ENCODE data around the gene CGAS.

The CGAS gene

DNA sequence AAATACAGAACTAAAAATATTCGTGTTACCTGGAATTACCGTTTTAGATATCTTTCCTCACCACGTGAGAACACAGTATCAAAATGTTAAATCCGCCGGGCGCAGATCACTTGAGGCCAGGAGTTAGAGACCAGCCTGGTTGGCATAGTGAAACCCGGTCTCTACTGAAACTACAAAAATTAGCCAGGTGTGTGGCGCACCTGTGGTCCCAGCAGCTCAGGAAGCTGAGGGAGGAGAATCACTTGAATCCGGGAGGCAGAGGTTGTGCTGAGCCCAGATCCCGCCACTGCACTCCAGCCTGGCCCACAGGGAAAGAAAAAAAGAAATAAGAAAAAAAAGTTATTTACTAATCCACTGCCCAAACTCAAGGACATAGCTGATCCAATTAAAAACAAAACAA, 62.2 kb downstream of the CGAS start (continued):
- TF ChIP-seq, protein P1, sequence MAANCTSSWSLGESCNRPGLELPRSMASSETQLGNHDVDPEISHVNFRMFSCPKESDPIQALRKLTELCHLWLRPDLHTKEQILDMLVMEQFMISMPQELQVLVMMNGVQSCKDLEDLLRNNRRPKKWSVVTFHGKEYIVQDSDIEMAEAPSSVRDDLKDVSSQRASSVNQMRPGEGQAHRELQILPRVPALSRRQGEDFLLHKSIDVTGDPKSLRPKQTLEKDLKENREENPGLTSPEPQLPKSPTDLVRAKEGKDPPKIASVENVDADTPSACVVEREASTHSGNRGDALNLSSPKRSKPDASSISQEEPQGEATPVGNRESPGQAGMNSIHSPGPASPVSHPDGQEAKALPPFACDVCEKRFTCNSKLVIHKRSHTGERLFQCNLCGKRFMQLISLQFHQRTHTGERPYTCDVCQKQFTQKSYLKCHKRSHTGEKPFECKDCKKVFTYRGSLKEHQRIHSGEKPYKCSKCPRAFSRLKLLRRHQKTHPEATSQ (tag by site-specific recombination; IDR thresholded peaks at IDR 0.05), result no peak
- TF ChIP-seq, protein P2, sequence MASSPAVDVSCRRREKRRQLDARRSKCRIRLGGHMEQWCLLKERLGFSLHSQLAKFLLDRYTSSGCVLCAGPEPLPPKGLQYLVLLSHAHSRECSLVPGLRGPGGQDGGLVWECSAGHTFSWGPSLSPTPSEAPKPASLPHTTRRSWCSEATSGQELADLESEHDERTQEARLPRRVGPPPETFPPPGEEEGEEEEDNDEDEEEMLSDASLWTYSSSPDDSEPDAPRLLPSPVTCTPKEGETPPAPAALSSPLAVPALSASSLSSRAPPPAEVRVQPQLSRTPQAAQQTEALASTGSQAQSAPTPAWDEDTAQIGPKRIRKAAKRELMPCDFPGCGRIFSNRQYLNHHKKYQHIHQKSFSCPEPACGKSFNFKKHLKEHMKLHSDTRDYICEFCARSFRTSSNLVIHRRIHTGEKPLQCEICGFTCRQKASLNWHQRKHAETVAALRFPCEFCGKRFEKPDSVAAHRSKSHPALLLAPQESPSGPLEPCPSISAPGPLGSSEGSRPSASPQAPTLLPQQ (tag by site-specific recombination; IDR thresholded peaks at IDR 0.05), result no peak
- TF ChIP-seq, protein P3, sequence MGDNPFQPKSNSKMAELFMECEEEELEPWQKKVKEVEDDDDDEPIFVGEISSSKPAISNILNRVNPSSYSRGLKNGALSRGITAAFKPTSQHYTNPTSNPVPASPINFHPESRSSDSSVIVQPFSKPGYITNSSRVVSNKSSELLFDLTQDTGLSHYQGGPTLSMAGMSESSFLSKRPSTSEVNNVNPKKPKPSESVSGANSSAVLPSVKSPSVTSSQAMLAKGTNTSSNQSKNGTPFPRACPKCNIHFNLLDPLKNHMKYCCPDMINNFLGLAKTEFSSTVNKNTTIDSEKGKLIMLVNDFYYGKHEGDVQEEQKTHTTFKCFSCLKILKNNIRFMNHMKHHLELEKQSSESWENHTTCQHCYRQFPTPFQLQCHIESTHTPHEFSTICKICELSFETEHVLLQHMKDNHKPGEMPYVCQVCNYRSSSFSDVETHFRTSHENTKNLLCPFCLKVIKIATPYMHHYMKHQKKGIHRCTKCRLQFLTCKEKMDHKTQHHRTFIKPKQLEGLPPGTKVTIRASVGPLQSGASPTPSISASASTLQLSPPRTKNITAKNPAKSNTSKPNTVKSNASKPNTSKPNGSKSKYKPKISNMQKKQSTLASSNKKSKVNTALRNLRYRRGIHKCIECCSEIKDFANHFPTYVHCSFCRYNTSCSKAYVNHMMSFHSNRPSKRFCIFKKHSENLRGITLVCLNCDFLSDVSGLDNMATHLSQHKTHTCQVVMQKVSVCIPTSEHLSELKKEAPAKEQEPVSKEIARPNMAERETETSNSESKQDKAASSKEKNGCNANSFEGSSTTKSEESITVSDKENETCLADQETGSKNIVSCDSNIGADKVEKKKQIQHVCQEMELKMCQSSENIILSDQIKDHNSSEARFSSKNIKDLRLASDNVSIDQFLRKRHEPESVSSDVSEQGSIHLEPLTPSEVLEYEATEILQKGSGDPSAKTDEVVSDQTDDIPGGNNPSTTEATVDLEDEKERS (tag by site-specific recombination; IDR thresholded peaks at IDR 0.05), result no peak
- TF ChIP-seq ZNF701 (tag by site-specific recombination; IDR thresholded peaks at IDR 0.05) (no peak), ZNF354C (tag by site-specific recombination; IDR thresholded peaks at IDR 0.05; ENCODE audit: borderline replicate concordance, low read depth) (no peak), ZNF624 (tag by site-specific recombination; IDR thresholded peaks at IDR 0.05) (no peak)

DNA sequence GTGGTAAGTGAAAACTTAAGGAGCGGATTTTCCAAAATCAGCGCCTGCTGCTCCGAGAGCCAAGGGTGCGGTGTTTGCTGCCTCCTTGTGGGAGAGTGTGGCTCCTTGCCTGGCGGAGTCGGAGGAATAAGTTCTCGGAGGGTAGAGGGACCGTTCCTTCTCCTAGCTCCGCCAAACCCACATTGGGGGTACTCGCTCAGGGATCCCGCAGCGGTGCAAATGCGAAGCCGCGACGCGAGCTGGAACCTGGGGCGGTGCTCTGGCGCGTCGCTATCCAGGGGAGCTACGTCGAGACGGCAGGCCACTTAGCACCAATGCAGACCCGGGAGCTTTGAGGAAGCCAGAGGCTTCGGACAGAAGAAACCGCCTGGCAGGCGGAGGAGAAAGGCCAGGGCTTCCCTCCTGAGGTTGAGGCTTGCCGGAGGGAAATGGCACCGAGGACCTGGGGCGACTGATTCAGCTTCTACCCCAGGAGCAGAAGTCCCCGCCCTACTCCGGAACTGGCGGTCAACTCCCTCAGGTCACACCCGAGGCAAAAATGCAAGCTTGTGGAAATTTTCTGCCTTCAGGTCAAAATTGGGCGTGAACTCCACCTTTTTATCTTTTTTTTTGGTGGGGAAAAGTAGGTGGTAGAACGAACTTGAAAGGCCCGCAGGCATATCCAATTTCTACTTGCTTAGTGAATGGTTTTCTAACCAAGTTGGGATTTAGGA, 63.1 kb downstream of the CGAS start:
- Histone ChIP-seq H3K4me3 (ENCODE audit: low read depth, low read length) (peak overlapping the region; percentile 50), H3K4me1 (ENCODE audit: control insufficient read depth, insufficient read depth, low read length) (peaks cover 3% of the 10 kb centered on the region; the same call in 1 of the 2 replicates), H3K9me3 (ENCODE audit: control insufficient read depth, insufficient read depth, low read depth, low read length) (no peaks in the 10 kb centered on the region), H3K27ac (ENCODE audit: extremely low read depth, low read depth, low read length) (peak overlapping the region; percentile 40; the same call in 1 of the 2 replicates), H3K36me3 (ENCODE audit: control insufficient read depth in 2 of 2, insufficient read depth in 1 of 2, low read length in 2 of 2) (no peaks in the 10 kb centered on the region)
- POLR2A ChIA-PET, result interaction anchor here (1.1 to 1.4 kb wide), 3 partner anchors 73 to 132 kb away, joined by 3 to 6 read pairs (median 3); partner anchors contain the start of gene MTO1
- CTCF ChIA-PET, result interaction anchor here (0.5 to 3.5 kb wide), 31 partner anchors 9 to 878 kb away, joined by 3 to 39 read pairs (median 3); partner anchors contain the start of gene MTO1
- TF ChIP-seq GLIS1 (tag by site-specific recombination; IDR thresholded peaks at IDR 0.05) (peak; percentile 35; the same call in 1 of the 2 replicates), ZBTB48 (tag by site-specific recombination; IDR thresholded peaks at IDR 0.05) (peak; percentile 97), TRIM28 (IDR thresholded peaks at IDR 0.05; ENCODE audit: borderline replicate concordance, low read length) (peak; percentile 77; the same call in 1 of the 2 replicates), OVOL3 (tag by site-specific recombination; IDR thresholded peaks at IDR 0.05) (no peak), ZNF501 (tag by site-specific recombination; IDR thresholded peaks at IDR 0.05) (no peak), ZNF561 (tag by site-specific recombination; IDR thresholded peaks at IDR 0.05; ENCODE audit: borderline replicate concordance) (peak; percentile 11; the same call in 1 of the 2 replicates), ZNF660 (tag by site-specific recombination; IDR thresholded peaks at IDR 0.05) (peak; percentile 53; the same call in 1 of the 2 replicates), ZNF266 (tag by site-specific recombination; IDR thresholded peaks at IDR 0.05; ENCODE audit: low read depth) (no peak), ZBTB7A (tag by site-specific recombination; IDR thresholded peaks at IDR 0.05; ENCODE audit: low read depth) (no peak)
- TF ChIP-seq, protein P4, sequence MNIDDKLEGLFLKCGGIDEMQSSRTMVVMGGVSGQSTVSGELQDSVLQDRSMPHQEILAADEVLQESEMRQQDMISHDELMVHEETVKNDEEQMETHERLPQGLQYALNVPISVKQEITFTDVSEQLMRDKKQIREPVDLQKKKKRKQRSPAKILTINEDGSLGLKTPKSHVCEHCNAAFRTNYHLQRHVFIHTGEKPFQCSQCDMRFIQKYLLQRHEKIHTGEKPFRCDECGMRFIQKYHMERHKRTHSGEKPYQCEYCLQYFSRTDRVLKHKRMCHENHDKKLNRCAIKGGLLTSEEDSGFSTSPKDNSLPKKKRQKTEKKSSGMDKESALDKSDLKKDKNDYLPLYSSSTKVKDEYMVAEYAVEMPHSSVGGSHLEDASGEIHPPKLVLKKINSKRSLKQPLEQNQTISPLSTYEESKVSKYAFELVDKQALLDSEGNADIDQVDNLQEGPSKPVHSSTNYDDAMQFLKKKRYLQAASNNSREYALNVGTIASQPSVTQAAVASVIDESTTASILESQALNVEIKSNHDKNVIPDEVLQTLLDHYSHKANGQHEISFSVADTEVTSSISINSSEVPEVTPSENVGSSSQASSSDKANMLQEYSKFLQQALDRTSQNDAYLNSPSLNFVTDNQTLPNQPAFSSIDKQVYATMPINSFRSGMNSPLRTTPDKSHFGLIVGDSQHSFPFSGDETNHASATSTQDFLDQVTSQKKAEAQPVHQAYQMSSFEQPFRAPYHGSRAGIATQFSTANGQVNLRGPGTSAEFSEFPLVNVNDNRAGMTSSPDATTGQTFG (tag by site-specific recombination; IDR thresholded peaks at IDR 0.05; ENCODE audit: borderline replicate concordance), result no peak
- TF ChIP-seq, protein P5, sequence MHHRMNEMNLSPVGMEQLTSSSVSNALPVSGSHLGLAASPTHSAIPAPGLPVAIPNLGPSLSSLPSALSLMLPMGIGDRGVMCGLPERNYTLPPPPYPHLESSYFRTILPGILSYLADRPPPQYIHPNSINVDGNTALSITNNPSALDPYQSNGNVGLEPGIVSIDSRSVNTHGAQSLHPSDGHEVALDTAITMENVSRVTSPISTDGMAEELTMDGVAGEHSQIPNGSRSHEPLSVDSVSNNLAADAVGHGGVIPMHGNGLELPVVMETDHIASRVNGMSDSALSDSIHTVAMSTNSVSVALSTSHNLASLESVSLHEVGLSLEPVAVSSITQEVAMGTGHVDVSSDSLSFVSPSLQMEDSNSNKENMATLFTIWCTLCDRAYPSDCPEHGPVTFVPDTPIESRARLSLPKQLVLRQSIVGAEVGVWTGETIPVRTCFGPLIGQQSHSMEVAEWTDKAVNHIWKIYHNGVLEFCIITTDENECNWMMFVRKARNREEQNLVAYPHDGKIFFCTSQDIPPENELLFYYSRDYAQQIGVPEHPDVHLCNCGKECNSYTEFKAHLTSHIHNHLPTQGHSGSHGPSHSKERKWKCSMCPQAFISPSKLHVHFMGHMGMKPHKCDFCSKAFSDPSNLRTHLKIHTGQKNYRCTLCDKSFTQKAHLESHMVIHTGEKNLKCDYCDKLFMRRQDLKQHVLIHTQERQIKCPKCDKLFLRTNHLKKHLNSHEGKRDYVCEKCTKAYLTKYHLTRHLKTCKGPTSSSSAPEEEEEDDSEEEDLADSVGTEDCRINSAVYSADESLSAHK (tag by site-specific recombination; IDR thresholded peaks at IDR 0.05), result no peak
- TF ChIP-seq, protein P6, sequence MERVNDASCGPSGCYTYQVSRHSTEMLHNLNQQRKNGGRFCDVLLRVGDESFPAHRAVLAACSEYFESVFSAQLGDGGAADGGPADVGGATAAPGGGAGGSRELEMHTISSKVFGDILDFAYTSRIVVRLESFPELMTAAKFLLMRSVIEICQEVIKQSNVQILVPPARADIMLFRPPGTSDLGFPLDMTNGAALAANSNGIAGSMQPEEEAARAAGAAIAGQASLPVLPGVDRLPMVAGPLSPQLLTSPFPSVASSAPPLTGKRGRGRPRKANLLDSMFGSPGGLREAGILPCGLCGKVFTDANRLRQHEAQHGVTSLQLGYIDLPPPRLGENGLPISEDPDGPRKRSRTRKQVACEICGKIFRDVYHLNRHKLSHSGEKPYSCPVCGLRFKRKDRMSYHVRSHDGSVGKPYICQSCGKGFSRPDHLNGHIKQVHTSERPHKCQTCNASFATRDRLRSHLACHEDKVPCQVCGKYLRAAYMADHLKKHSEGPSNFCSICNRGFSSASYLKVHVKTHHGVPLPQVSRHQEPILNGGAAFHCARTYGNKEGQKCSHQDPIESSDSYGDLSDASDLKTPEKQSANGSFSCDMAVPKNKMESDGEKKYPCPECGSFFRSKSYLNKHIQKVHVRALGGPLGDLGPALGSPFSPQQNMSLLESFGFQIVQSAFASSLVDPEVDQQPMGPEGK (tag by site-specific recombination; IDR thresholded peaks at IDR 0.05), result peak; percentile 46
- TF ChIP-seq, protein P7, sequence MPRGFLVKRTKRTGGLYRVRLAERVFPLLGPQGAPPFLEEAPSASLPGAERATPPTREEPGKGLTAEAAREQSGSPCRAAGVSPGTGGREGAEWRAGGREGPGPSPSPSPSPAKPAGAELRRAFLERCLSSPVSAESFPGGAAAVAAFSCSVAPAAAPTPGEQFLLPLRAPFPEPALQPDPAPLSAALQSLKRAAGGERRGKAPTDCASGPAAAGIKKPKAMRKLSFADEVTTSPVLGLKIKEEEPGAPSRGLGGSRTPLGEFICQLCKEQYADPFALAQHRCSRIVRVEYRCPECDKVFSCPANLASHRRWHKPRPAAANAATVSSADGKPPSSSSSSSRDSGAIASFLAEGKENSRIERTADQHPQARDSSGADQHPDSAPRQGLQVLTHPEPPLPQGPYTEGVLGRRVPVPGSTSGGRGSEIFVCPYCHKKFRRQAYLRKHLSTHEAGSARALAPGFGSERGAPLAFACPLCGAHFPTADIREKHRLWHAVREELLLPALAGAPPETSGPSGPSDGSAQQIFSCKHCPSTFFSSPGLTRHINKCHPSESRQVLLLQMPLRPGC (tag by site-specific recombination; IDR thresholded peaks at IDR 0.05), result no peak

Measured in HEK293 (cell line).